HEK293T (cell line): Measurements from ENCODE around the gene PPP1R12C.

ENCODE experiments used
- FOXM1 ChIP-seq: fragments of 450-650 bp; IDR thresholded peaks from 2 replicates; pipeline ENCODE4 v1.6.1; 2017; ENCODE audit warnings: mild to moderate bottlenecking, borderline replicate concordance
- TARDBP ChIP-seq: fragments of 450-650 bp; IDR thresholded peaks from 2 replicates; pipeline ENCODE4 v1.6.1; 2016

- TF ChIP-seq FOXM1 (no peak), TARDBP (no peak)
Observed at GRCh38 chr19:55089342-55089944, 28.0 kb downstream of the PPP1R12C start.
